GM23338 (cell line): ENCODE data around the gene PTGDR2. TPM values are rescaled to one million over a fixed set of nuclear protein-coding genes. Genes with fewer than 3 reads are reported as not detected.

Source experiments
- ATAC-seq: fragments of 200-7000 bp; cut with Tn5 transposase; 3 replicates; pipeline ENCODE4 v1.9.1; 2020
- DNase-seq: peaks from one replicate; pipeline ENCODE4 v3.0.0-alpha.2; 2015; ENCODE audit warnings: low spot score
- H2AFZ ChIP-seq: fragments of 200-600 bp; sonication (generic); 2 replicates; pipeline ENCODE4 v1.8.0; 2016; ENCODE audit warnings: antibody characterized with exemption, mild to moderate bottlenecking, moderate library complexity
- H3F3A ChIP-seq: fragments of 200-600 bp; sonication (generic); replicated peaks from 2 replicates; pipeline ENCODE4 v1.8.0; 2017; ENCODE audit warnings: antibody characterized with exemption, mixed run types, low read depth
- H3K27ac ChIP-seq: fragments of 200-600 bp; sonication (generic); 2 replicates; pipeline ENCODE4 v1.6.1; 2016; ENCODE audit warnings: low read depth
- H3K27me3 ChIP-seq: fragments of 200-600 bp; sonication (generic); 2 replicates; pipeline ENCODE4 v1.8.0; 2016; ENCODE audit warnings: mild to moderate bottlenecking, mixed run types, moderate library complexity; ENCODE audit not compliant: insufficient read depth
- H3K36me3 ChIP-seq: fragments of 200-600 bp; sonication (generic); 2 replicates; pipeline ENCODE4 v1.8.0; 2016; ENCODE audit warnings: mild to moderate bottlenecking; ENCODE audit not compliant: insufficient read depth
- H3K4me1 ChIP-seq: fragments of 200-600 bp; sonication (generic); 2 replicates; pipeline ENCODE4 v1.8.0; 2016; ENCODE audit warnings: mild to moderate bottlenecking, moderate library complexity; ENCODE audit not compliant: insufficient read depth
- H3K4me2 ChIP-seq: fragments of 200-600 bp; sonication (generic); 2 replicates; pipeline ENCODE4 v1.7.1; 2017; ENCODE audit warnings: mixed run types
- H3K4me3 ChIP-seq: fragments of 200-600 bp; sonication (generic); 2 replicates; pipeline ENCODE4 v1.6.1; 2016; ENCODE audit warnings: mixed run types
- H3K79me2 ChIP-seq: fragments of 200-600 bp; sonication (generic); replicated peaks from 2 replicates; pipeline ENCODE4 v1.8.0; 2017; ENCODE audit warnings: mild to moderate bottlenecking; ENCODE audit not compliant: insufficient read depth
- H3K9me2 ChIP-seq: fragments of 200-600 bp; sonication (generic); 2 replicates; pipeline ENCODE4 v1.8.0; 2017; ENCODE audit not compliant: insufficient read depth
- H4K20me1 ChIP-seq: fragments of 200-600 bp; sonication (generic); replicated peaks from 2 replicates; pipeline ENCODE4 v1.8.0; 2017; ENCODE audit warnings: mild to moderate bottlenecking; ENCODE audit not compliant: insufficient read depth
- H3K27ac Mint-ChIP-seq: 2 replicates; pipeline ENCODE4 v1.8.0; 2020; ENCODE audit warnings: inconsistent platforms, mild to moderate bottlenecking, moderate library complexity, mixed read lengths
- H3K27me3 Mint-ChIP-seq: 3 replicates; pipeline ENCODE4 v1.8.0; 2022; ENCODE audit warnings: low read depth, mild to moderate bottlenecking, moderate library complexity, mixed read lengths, inconsistent platforms; ENCODE audit not compliant: insufficient read depth, poor library complexity
- H3K36me3 Mint-ChIP-seq: 3 replicates; pipeline ENCODE4 v1.8.0; 2021; ENCODE audit warnings: low read depth, mild to moderate bottlenecking, inconsistent platforms, moderate library complexity, mixed read lengths
- H3K4me1 Mint-ChIP-seq: 3 replicates; pipeline ENCODE4 v1.8.0; 2020; ENCODE audit warnings: mild to moderate bottlenecking, inconsistent platforms, mixed read lengths
- H3K4me3 Mint-ChIP-seq: 3 replicates; pipeline ENCODE4 v1.8.0; 2021; ENCODE audit warnings: moderate library complexity, mild to moderate bottlenecking, inconsistent platforms, mixed read lengths
- H3K9me3 Mint-ChIP-seq: 3 replicates; pipeline ENCODE4 v1.8.0; 2020; ENCODE audit warnings: moderate library complexity, mild to moderate bottlenecking, inconsistent platforms, mixed read lengths
- CREB1 ChIP-seq: fragments of 250-450 bp; sonication (Bioruptor Pico); IDR thresholded peaks from 2 replicates; pipeline ENCODE4 v1.5.0; 2020; ENCODE audit warnings: low read depth, mild to moderate bottlenecking, moderate library complexity
- CTCF ChIP-seq, 2 experiments: fragments of 200-600 bp in 1 of 2; sonication (generic) in 1 of 2; conservative IDR thresholded peaks; 2 replicates each; pipeline versions ENCODE4 v1.5.1 to v1.6.1; 2016 to 2017; ENCODE audit warnings: antibody characterized with exemption in 2 of 2, low read depth in 2 of 2, mild to moderate bottlenecking in 2 of 2, moderate library complexity in 1 of 2
- EZH2 ChIP-seq: fragments of 200-600 bp; sonication (generic); IDR thresholded peaks from one replicate; pipeline ENCODE4 v1.8.0; 2017; ENCODE audit warnings: antibody characterized with exemption, mild to moderate bottlenecking, low read depth; ENCODE audit not compliant: unreplicated experiment
- EZH2phosphoT487 ChIP-seq: fragments of 200-600 bp; sonication (generic); IDR thresholded peaks from one replicate; pipeline ENCODE4 v1.8.1; 2018; ENCODE audit warnings: antibody characterized with exemption; ENCODE audit not compliant: unreplicated experiment
- JUNB ChIP-seq: IDR thresholded peaks from one replicate; pipeline ENCODE4 v1.6.1; 2016; ENCODE audit warnings: antibody characterized with exemption; ENCODE audit not compliant: unreplicated experiment
- NANOG ChIP-seq: IDR thresholded peaks from 2 replicates; pipeline ENCODE4 v1.6.1; 2016; ENCODE audit warnings: antibody characterized with exemption, borderline replicate concordance
- POLR2AphosphoS5 ChIP-seq: IDR thresholded peaks from 2 replicates; pipeline ENCODE4 v1.6.1; 2016; ENCODE audit warnings: antibody characterized with exemption, low read depth
- REST ChIP-seq: IDR thresholded peaks from one replicate; pipeline ENCODE4 v1.6.1; 2018; ENCODE audit warnings: antibody characterized with exemption; ENCODE audit not compliant: unreplicated experiment
- STAT1 ChIP-seq: IDR thresholded peaks from one replicate; pipeline ENCODE4 v1.6.1; 2016; ENCODE audit warnings: antibody characterized with exemption; ENCODE audit not compliant: unreplicated experiment
- ZNF114 ChIP-seq: fragments of 250-450 bp; sonication (Bioruptor Pico); IDR thresholded peaks from 2 replicates; pipeline ENCODE4 v1.5.0; 2020; ENCODE audit warnings: mild to moderate bottlenecking, moderate library complexity
- ZNF331 ChIP-seq: fragments of 250-450 bp; sonication (Bioruptor Pico); IDR thresholded peaks from 2 replicates; pipeline ENCODE4 v1.5.0; 2020; ENCODE audit warnings: low read depth, mild to moderate bottlenecking, moderate library complexity
- ZNF462 ChIP-seq: fragments of 250-450 bp; sonication (Bioruptor Pico); IDR thresholded peaks from 2 replicates; pipeline ENCODE4 v1.5.0; 2020; ENCODE audit warnings: mild to moderate bottlenecking, moderate library complexity
- polyA plus RNA-seq: library from polyadenylated mRNA; unstranded; fragments of >200 nt; fragmentation: Nextera tagmentation; extraction: Ambion mirVana; gene quantifications from 2 replicates; pipeline ENCODE4 v1.2.1, GENCODE V29; 2016
- total RNA-seq: library from RNA; depleted of rRNA; stranded (reverse); fragments of >200 nt; shearing (Covaris generic); gene quantifications from 2 replicates; pipeline ENCODE4 v1.2.3, GENCODE V29; 2014
- TF ChIP-seq, protein P1 (sequence below): IDR thresholded peaks from 2 replicates; pipeline ENCODE4 v1.6.1; 2016; ENCODE audit warnings: antibody characterized with exemption

The PTGDR2 gene
- total and polyA plus RNA-seq, 2 experiments from 2014 or later, result 0.24 to 0.73 TPM

DNA sequence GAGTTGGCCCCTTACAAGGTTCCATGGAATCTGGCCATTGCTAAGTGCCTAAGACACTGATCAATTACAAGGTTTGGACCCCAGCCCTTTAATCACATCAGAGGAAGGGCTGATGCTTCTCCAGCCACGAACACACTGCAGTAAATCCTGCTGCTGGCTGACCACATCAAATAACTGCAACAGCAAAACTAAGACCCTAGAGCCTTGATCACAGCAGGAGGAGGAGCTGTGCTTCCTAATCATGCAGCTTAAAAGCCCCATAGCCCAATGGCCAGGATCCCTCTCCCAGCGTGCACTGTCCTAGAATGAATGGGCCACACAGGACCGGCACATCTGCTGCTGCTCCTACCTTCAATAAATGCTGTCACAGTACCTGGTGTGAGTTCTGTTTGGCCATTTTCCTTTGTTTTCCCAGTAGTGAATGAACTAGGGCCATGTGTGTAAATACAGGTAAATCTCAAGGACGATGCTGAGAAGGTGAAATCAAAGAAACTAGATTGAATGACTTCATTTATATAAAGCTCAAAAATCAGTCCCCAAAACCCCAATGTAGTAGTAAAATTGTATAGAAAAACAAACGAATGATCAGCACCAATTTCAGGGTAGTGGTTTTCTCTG lies 24.3 kb upstream of the PTGDR2 start:
- H3F3A ChIP-seq, result no peaks in the 10 kb centered on the region
- no peak overlapping the region for H2AFZ ChIP-seq
- no peaks in the 10 kb centered on the region for H3K36me3 ChIP-seq
- H3K79me2 ChIP-seq, result no peaks in the 10 kb centered on the region
- no peaks in the 10 kb centered on the region; the same call in 2 of the 3 replicates for H3K36me3 Mint-ChIP-seq
- no peak for DNase-seq
- no peaks in the 10 kb centered on the region for H3K4me1 Mint-ChIP-seq
- H3K4me3 Mint-ChIP-seq, result no peak overlapping the region
- no peak overlapping the region for H3K4me2 ChIP-seq
- H3K27me3 Mint-ChIP-seq, result no peaks in the 10 kb centered on the region
- no peak overlapping the region for H3K27ac ChIP-seq
- no peak for ATAC-seq
- peaks cover 7% of the 10 kb centered on the region for H4K20me1 ChIP-seq
- no peaks in the 10 kb centered on the region for H3K27me3 ChIP-seq
- H3K9me3 Mint-ChIP-seq, result no peaks in the 10 kb centered on the region
- H3K4me3 ChIP-seq, result no peak overlapping the region
- no peak overlapping the region for H3K27ac Mint-ChIP-seq
- no peaks in the 10 kb centered on the region for H3K9me2 ChIP-seq
- H3K4me1 ChIP-seq, result no peaks in the 10 kb centered on the region
- TF ChIP-seq CREB1 (CRISPR knock-in tag), result no peak
- TF ChIP-seq REST, result no peak
- no peak for TF ChIP-seq ZNF462 (CRISPR knock-in tag)
- TF ChIP-seq, protein P1, sequence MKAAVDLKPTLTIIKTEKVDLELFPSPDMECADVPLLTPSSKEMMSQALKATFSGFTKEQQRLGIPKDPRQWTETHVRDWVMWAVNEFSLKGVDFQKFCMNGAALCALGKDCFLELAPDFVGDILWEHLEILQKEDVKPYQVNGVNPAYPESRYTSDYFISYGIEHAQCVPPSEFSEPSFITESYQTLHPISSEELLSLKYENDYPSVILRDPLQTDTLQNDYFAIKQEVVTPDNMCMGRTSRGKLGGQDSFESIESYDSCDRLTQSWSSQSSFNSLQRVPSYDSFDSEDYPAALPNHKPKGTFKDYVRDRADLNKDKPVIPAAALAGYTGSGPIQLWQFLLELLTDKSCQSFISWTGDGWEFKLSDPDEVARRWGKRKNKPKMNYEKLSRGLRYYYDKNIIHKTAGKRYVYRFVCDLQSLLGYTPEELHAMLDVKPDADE, result no peak
- TF ChIP-seq EZH2, result no peak
- TF ChIP-seq ZNF114 (CRISPR knock-in tag), result no peak
- no peak for TF ChIP-seq NANOG
- no peak for TF ChIP-seq POLR2AphosphoS5
- no peak for TF ChIP-seq JUNB
- no peak for TF ChIP-seq EZH2phosphoT487
- no peak for TF ChIP-seq CTCF (conservative IDR thresholded peaks at IDR 0.05; ENCODE audit: low read depth in 2 of 2)
- TF ChIP-seq ZNF331 (CRISPR knock-in tag), result no peak
- no peak for TF ChIP-seq STAT1
